ENCODE results near the gene OR2A7.
"Not testable (repeated sequence)": the region's sequence is repeated elsewhere in the genome, so short reads cannot be mapped to it uniquely, and the experiment has no call there.

DNA sequence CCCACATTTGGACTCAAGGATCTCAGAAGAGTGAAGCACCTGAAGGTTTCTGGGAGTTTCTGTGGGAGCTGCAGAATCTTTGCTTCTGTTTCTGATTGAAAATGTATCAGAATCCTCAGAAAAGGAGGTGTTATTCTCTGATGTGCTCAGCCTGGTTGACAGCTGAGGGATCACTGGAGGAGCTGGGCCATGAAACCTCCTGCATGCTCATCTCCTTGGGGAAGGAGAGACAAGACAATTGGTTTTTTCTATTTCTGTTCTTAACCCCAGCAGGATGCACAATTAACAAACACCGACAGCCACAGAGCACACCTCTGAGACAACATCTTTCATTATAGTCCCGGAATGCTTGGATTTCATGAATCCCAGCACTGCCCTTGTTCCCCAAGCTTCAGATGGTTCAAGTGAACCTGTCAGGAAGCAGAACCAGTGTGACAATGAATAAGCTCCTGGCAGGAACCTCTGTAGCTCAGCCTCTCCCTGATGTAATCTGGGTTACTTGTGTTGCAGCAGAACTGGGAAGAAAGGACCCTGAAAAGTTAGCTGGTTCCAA, 26.0 kb downstream of the OR2A7 start:
- TF ChIP-seq, protein P1, sequence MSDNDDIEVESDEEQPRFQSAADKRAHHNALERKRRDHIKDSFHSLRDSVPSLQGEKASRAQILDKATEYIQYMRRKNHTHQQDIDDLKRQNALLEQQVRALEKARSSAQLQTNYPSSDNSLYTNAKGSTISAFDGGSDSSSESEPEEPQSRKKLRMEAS (IDR thresholded peaks at IDR 0.05; ENCODE audit: low read depth): not testable (repeated sequence)
- TF ChIP-seq, protein P2, sequence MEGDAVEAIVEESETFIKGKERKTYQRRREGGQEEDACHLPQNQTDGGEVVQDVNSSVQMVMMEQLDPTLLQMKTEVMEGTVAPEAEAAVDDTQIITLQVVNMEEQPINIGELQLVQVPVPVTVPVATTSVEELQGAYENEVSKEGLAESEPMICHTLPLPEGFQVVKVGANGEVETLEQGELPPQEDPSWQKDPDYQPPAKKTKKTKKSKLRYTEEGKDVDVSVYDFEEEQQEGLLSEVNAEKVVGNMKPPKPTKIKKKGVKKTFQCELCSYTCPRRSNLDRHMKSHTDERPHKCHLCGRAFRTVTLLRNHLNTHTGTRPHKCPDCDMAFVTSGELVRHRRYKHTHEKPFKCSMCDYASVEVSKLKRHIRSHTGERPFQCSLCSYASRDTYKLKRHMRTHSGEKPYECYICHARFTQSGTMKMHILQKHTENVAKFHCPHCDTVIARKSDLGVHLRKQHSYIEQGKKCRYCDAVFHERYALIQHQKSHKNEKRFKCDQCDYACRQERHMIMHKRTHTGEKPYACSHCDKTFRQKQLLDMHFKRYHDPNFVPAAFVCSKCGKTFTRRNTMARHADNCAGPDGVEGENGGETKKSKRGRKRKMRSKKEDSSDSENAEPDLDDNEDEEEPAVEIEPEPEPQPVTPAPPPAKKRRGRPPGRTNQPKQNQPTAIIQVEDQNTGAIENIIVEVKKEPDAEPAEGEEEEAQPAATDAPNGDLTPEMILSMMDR (IDR thresholded peaks at IDR 0.05): not testable (repeated sequence)
- not testable (repeated sequence) for TF ChIP-seq TAF1 (IDR thresholded peaks at IDR 0.05; ENCODE audit: borderline replicate concordance, low read depth, low read length); GABPA (IDR thresholded peaks at IDR 0.05; ENCODE audit: low read depth); NRF1 (IDR thresholded peaks at IDR 0.05; ENCODE audit: low read depth, low read length)
